Parathyroid adenoma (tissue), 2 donors: ENCODE results near the gene ANO4.

Experiments used
- H2AFZ ChIP-seq: fragments of 300-600 bp; sonication (generic); one replicate; pipeline ENCODE4 v1.7.0; 2017; ENCODE audit warnings: antibody characterized with exemption, mild to moderate bottlenecking
- H3K27ac ChIP-seq: fragments of 300-600 bp; sonication (generic); one replicate; pipeline ENCODE4 v1.7.0; 2017
- H3K27me3 ChIP-seq: fragments of 300-600 bp; sonication (generic); one replicate; pipeline ENCODE4 v1.7.0; 2017; ENCODE audit warnings: low read length; ENCODE audit not compliant: control insufficient read depth, insufficient read depth
- H3K36me3 ChIP-seq: fragments of 300-600 bp; sonication (generic); one replicate; pipeline ENCODE4 v1.7.0; 2017; ENCODE audit warnings: low read length; ENCODE audit not compliant: control insufficient read depth, insufficient read depth
- H3K4me1 ChIP-seq: fragments of 300-600 bp; sonication (generic); one replicate; pipeline ENCODE4 v1.7.0; 2017; ENCODE audit warnings: control low read depth
- H3K4me2 ChIP-seq: fragments of 300-600 bp; sonication (generic); one replicate; pipeline ENCODE4 v1.7.0; 2017; ENCODE audit warnings: low read length
- H3K4me3 ChIP-seq: fragments of 300-600 bp; sonication (generic); one replicate; pipeline ENCODE4 v1.7.0; 2017; ENCODE audit warnings: low read depth, low read length
- H3K79me2 ChIP-seq: fragments of 300-600 bp; sonication (generic); one replicate; pipeline ENCODE4 v1.7.0; 2017; ENCODE audit warnings: control low read depth
- H3K9ac ChIP-seq: fragments of 300-600 bp; sonication (generic); one replicate; pipeline ENCODE4 v1.7.0; 2017; ENCODE audit warnings: mild to moderate bottlenecking
- H3K9me3 ChIP-seq: fragments of 300-600 bp; sonication (generic); one replicate; pipeline ENCODE4 v1.7.0; 2017; ENCODE audit warnings: low read length; ENCODE audit not compliant: control insufficient read depth
- TF ChIP-seq, protein P1 (sequence below): fragments of 300-600 bp; sonication (generic); IDR thresholded peaks from one replicate; pipeline ENCODE4 v1.7.0; 2017; ENCODE audit warnings: antibody characterized with exemption, mild to moderate bottlenecking
- donor health status: primary hyperparathyroidism.

The ANO4 gene

DNA sequence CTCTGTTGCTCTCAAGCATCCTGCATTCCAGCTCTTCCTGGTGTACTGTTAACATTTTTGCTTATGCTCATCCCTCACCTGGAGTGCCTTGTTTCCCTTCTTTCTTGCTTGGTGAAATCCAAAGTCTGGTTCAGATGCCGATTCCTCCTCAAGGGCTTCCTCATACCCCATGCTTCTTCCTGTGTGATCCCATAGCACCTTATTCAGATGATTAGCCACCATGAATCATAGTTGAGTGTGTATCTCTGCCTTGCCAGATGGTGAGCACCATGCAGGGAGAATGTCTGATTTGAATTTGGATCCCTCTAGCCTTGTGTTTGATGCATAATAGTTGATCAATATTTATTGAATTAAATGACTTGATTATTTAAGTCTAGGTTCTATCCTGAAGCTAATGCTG lies 39.4 kb upstream of the ANO4 start:
- no peak overlapping the region for H3K4me2 ChIP-seq
- H3K9ac ChIP-seq = no peak overlapping the region
- TF ChIP-seq, protein P1, sequence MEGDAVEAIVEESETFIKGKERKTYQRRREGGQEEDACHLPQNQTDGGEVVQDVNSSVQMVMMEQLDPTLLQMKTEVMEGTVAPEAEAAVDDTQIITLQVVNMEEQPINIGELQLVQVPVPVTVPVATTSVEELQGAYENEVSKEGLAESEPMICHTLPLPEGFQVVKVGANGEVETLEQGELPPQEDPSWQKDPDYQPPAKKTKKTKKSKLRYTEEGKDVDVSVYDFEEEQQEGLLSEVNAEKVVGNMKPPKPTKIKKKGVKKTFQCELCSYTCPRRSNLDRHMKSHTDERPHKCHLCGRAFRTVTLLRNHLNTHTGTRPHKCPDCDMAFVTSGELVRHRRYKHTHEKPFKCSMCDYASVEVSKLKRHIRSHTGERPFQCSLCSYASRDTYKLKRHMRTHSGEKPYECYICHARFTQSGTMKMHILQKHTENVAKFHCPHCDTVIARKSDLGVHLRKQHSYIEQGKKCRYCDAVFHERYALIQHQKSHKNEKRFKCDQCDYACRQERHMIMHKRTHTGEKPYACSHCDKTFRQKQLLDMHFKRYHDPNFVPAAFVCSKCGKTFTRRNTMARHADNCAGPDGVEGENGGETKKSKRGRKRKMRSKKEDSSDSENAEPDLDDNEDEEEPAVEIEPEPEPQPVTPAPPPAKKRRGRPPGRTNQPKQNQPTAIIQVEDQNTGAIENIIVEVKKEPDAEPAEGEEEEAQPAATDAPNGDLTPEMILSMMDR = no peak
- no peaks in the 10 kb centered on the region for H3K9me3 ChIP-seq
- H3K4me3 ChIP-seq = no peak overlapping the region
- no peaks in the 10 kb centered on the region for H3K27me3 ChIP-seq
- H3K79me2 ChIP-seq = no peaks in the 10 kb centered on the region
- H3K27ac ChIP-seq = no peak overlapping the region
- no peak overlapping the region for H2AFZ ChIP-seq
- H3K4me1 ChIP-seq = no peaks in the 10 kb centered on the region
- H3K36me3 ChIP-seq = no peaks in the 10 kb centered on the region

DNA sequence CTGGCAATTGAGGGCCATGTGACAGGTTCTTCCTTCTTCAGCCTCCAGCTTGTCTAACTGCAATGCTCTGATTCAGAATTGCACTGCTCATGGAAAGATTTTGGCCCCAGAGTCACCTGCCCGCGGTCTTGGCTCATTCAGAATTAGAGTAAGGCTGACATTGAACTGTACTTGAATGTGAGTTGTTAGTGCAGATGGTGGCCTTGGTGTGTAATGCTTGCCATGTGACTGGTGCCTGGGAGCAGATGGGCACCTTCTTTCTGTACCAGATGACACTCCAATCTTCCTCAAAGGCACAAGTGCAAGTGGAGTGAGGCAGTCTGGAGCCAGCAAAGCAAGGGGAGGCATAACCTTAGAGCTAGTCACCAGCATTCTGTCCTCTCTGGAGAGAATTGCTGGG lies 36.5 kb upstream of the ANO4 start:
- TF ChIP-seq, protein P1 = no peak
- no peaks in the 10 kb centered on the region for H3K9me3 ChIP-seq
- H3K4me2 ChIP-seq = no peak overlapping the region
- no peak overlapping the region for H3K27ac ChIP-seq
- no peak overlapping the region for H2AFZ ChIP-seq
- no peaks in the 10 kb centered on the region for H3K79me2 ChIP-seq
- H3K27me3 ChIP-seq = no peaks in the 10 kb centered on the region
- no peak overlapping the region for H3K9ac ChIP-seq
- H3K4me1 ChIP-seq = no peaks in the 10 kb centered on the region
- no peaks in the 10 kb centered on the region for H3K36me3 ChIP-seq
- no peak overlapping the region for H3K4me3 ChIP-seq

DNA sequence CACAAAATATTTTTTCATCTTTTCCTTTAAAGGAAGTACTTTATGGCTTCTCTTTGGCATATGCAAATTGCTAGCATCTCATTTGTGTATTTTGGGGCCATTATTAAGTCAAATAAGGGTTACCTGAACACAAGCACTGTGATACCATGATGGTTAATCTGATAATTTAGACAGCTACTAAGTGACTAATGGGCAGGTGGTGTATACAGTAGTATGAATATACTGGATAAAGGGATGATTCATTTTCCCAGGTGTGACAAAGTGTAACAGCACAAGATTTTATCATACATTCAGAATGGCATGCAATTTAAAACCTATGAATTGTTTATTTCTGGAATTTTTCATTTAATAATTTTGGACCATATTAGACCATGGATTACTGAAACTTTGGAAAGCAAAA lies 27.2 kb upstream of the ANO4 start:
- no peaks in the 10 kb centered on the region for H3K36me3 ChIP-seq
- no peak overlapping the region for H2AFZ ChIP-seq
- H3K79me2 ChIP-seq = no peaks in the 10 kb centered on the region
- H3K27me3 ChIP-seq = no peaks in the 10 kb centered on the region
- TF ChIP-seq, protein P1 = no peak
- no peak overlapping the region for H3K4me2 ChIP-seq
- H3K4me1 ChIP-seq = no peaks in the 10 kb centered on the region
- no peak overlapping the region for H3K4me3 ChIP-seq
- no peak overlapping the region for H3K27ac ChIP-seq
- no peaks in the 10 kb centered on the region for H3K9me3 ChIP-seq
- H3K9ac ChIP-seq = no peak overlapping the region

DNA sequence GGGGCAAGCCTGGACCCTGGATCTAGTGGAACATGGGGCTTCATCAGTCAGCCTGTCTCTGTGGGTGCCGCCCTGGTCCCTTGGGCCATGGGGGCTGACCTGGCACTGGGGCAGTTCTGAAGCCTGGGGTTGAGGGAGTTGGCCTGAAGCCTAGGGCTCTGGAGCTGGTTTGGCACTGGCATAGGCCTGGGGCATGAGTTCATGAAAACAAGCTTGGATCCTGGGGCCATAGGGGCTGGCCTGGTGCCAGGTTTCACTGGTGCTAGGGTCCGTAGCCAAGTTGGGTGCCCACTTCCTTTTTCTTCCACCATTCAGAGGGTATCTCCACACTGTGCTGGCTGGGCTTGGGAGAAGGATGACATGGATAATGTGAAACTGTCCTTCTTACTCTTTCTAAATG lies 26.6 kb upstream of the ANO4 start:
- Histone ChIP-seq H3K27ac (no peak overlapping the region), H3K4me3 (no peak overlapping the region), H3K4me2 (no peak overlapping the region), H3K9me3 (no peaks in the 10 kb centered on the region), H3K36me3 (no peaks in the 10 kb centered on the region), H3K27me3 (no peaks in the 10 kb centered on the region), H3K4me1 (no peaks in the 10 kb centered on the region), H3K79me2 (no peaks in the 10 kb centered on the region), H2AFZ (no peak overlapping the region), H3K9ac (no peak overlapping the region)
- TF ChIP-seq, protein P1 = no peak

DNA sequence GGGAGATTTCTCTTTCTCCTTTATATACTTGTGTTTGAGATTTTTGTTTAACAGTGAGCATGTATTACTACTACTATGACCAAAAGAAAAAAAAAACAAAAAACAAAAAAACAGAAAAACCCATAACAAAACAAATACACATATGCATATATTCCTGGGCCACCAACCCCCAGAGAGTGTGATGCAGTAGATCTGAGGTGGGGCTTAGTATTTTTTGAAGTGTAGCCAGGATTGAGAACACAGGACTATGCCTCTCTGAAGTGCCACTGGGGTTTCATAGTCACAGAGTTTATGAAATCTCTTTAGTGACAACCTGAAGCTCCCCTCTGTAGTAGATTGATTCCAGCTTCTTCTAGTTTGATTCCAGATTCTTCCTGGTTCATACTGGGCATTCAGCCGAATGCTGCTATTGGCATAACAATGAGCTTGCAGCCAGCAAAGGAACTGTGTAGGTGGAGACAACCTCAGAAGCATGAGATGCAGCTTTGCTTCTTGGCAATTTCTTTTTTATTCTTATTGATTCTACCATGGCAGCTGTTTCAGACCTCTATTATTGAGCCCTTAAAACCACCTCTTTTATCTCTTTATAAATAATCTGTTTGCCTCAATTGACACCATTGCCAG lies 15.5 kb upstream of the ANO4 start:
- H3K4me3 ChIP-seq = no peak overlapping the region
- no peaks in the 10 kb centered on the region for H3K36me3 ChIP-seq
- H3K9ac ChIP-seq = no peak overlapping the region
- no peaks in the 10 kb centered on the region for H3K4me1 ChIP-seq
- no peaks in the 10 kb centered on the region for H3K9me3 ChIP-seq
- no peak overlapping the region for H2AFZ ChIP-seq
- no peak overlapping the region for H3K27ac ChIP-seq
- H3K4me2 ChIP-seq = no peak overlapping the region
- H3K79me2 ChIP-seq = no peaks in the 10 kb centered on the region
- TF ChIP-seq, protein P1 = no peak
- no peaks in the 10 kb centered on the region for H3K27me3 ChIP-seq
